Measurements from ENCODE around the gene HSPBP1. TPM values are rescaled to one million over a fixed set of nuclear protein-coding genes. Genes with fewer than 3 reads are reported as not detected.

HSPBP1 gene
- total RNA-seq, 2 experiments from 2014 or later: 14.3 to 15.1 TPM

- CTCF ChIA-PET: no interaction called here
- Mint-ChIP-seq H3K4me1 (ENCODE audit: low read depth) (peaks cover 11% of the 10 kb centered on the region), H3K36me3 (ENCODE audit: low read depth) (peaks cover 76% of the 10 kb centered on the region), H3K4me3 (no peak overlapping the region), H3K27ac (no peak overlapping the region), H3K9me3 (no peaks in the 10 kb centered on the region), H3K27me3 (no peaks in the 10 kb centered on the region)
- TF ChIP-seq, protein P1, sequence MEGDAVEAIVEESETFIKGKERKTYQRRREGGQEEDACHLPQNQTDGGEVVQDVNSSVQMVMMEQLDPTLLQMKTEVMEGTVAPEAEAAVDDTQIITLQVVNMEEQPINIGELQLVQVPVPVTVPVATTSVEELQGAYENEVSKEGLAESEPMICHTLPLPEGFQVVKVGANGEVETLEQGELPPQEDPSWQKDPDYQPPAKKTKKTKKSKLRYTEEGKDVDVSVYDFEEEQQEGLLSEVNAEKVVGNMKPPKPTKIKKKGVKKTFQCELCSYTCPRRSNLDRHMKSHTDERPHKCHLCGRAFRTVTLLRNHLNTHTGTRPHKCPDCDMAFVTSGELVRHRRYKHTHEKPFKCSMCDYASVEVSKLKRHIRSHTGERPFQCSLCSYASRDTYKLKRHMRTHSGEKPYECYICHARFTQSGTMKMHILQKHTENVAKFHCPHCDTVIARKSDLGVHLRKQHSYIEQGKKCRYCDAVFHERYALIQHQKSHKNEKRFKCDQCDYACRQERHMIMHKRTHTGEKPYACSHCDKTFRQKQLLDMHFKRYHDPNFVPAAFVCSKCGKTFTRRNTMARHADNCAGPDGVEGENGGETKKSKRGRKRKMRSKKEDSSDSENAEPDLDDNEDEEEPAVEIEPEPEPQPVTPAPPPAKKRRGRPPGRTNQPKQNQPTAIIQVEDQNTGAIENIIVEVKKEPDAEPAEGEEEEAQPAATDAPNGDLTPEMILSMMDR (IDR thresholded peaks at IDR 0.05): no peak
- Histone ChIP-seq H3K4me1 (ENCODE audit: insufficient read depth, low read length) (peaks cover 10% of the 10 kb centered on the region), H3K27ac (ENCODE audit: low read depth in 1 of 2, low read length in 2 of 2) (no peak overlapping the region), H3K9me3 (ENCODE audit: control insufficient read depth in 1 of 2, insufficient read depth in 1 of 2, low read length in 2 of 2) (no peaks in the 10 kb centered on the region), H3K27me3 (ENCODE audit: control insufficient read depth in 1 of 2, insufficient read depth in 2 of 2, low read length in 2 of 2) (no peaks in the 10 kb centered on the region), H3K4me3 (ENCODE audit: low read length) (no peak overlapping the region), H3K36me3 (ENCODE audit: insufficient read depth, low read length) (peaks cover 38% of the 10 kb centered on the region)
- no peak for ATAC-seq (ENCODE audit: poor library complexity)
- intact Hi-C loops (cut with DNase I, micrococcal nuclease): no loop called here
- POLR2A ChIA-PET: no interaction called here
- DNase-seq: no peak
Measured at GRCh38 chr19:55272142-55272541, 7.8 kb downstream of the HSPBP1 start.

GRCh38 chr19:55270172-55270942, 9.6 kb downstream of the HSPBP1 start:
- Mint-ChIP-seq H3K27me3 (no peaks in the 10 kb centered on the region), H3K9me3 (no peaks in the 10 kb centered on the region), H3K4me3 (no peak overlapping the region), H3K4me1 (ENCODE audit: low read depth) (peaks cover 6% of the 10 kb centered on the region), H3K36me3 (ENCODE audit: low read depth) (peaks cover 66% of the 10 kb centered on the region), H3K27ac (no peak overlapping the region)
- no peak overlapping the region for H3K4me3 ChIP-seq (ENCODE audit: low read length)
- no peak overlapping the region for H3K27ac ChIP-seq (ENCODE audit: low read depth in 1 of 2, low read length in 2 of 2)
- TF ChIP-seq, protein P1 (IDR thresholded peaks at IDR 0.05): no peak
- no peak for ATAC-seq (ENCODE audit: poor library complexity)
- no peak for DNase-seq
- POLR2A ChIA-PET: no interaction called here
- intact Hi-C loops (cut with DNase I, micrococcal nuclease): no loop called here
- H3K36me3 ChIP-seq (ENCODE audit: insufficient read depth, low read length): peaks cover 28% of the 10 kb centered on the region
- no peaks in the 10 kb centered on the region for H3K27me3 ChIP-seq (ENCODE audit: control insufficient read depth in 1 of 2, insufficient read depth in 2 of 2, low read length in 2 of 2)
- CTCF ChIA-PET: no interaction called here
- no peaks in the 10 kb centered on the region for H3K9me3 ChIP-seq (ENCODE audit: control insufficient read depth in 1 of 2, insufficient read depth in 1 of 2, low read length in 2 of 2)
- H3K4me1 ChIP-seq (ENCODE audit: insufficient read depth, low read length): no peaks in the 10 kb centered on the region

GRCh38 chr19:55269299-55269698, 10.6 kb downstream of the HSPBP1 start:
- CTCF ChIA-PET: no interaction called here
- no peak for ATAC-seq (ENCODE audit: poor library complexity)
- no peaks in the 10 kb centered on the region for H3K4me1 ChIP-seq (ENCODE audit: insufficient read depth, low read length)
- no peak overlapping the region for H3K4me3 Mint-ChIP-seq
- H3K27ac Mint-ChIP-seq: no peak overlapping the region
- no peak overlapping the region for H3K27ac ChIP-seq (ENCODE audit: low read depth in 1 of 2, low read length in 2 of 2)
- POLR2A ChIA-PET: interaction anchor here (0.7 kb wide), 1 partner anchor 10 kb away, joined by 3 read pairs; no protein-coding TSS in a partner anchor
- H3K27me3 ChIP-seq (ENCODE audit: control insufficient read depth in 1 of 2, insufficient read depth in 2 of 2, low read length in 2 of 2): no peaks in the 10 kb centered on the region
- peaks cover 28% of the 10 kb centered on the region for H3K36me3 ChIP-seq (ENCODE audit: insufficient read depth, low read length)
- H3K4me1 Mint-ChIP-seq (ENCODE audit: low read depth): peaks cover 6% of the 10 kb centered on the region
- peaks cover 56% of the 10 kb centered on the region for H3K36me3 Mint-ChIP-seq (ENCODE audit: low read depth)
- intact Hi-C loops (cut with DNase I, micrococcal nuclease): no loop called here
- H3K4me3 ChIP-seq (ENCODE audit: low read length): no peak overlapping the region
- no peaks in the 10 kb centered on the region for H3K27me3 Mint-ChIP-seq
- TF ChIP-seq, protein P1 (IDR thresholded peaks at IDR 0.05): no peak
- H3K9me3 Mint-ChIP-seq: no peaks in the 10 kb centered on the region
- no peak for DNase-seq
- no peaks in the 10 kb centered on the region for H3K9me3 ChIP-seq (ENCODE audit: control insufficient read depth in 1 of 2, insufficient read depth in 1 of 2, low read length in 2 of 2)
